Panc1 (cell line): Measurements from ENCODE around the gene HIGD1C. TPM values are rescaled to one million over a fixed set of nuclear protein-coding genes. Genes with fewer than 3 reads are reported as not detected.

ENCODE experiments used
- ATAC-seq: fragments of 200-7000 bp; cut with Tn5 transposase; 2 replicates; pipeline ENCODE4 v1.9.1; 2020; ENCODE audit warnings: mild to moderate bottlenecking, moderate library complexity
- BruUV-seq: library from RNA; stranded (reverse); fragments of 400-500 nt; replicated peaks from 2 replicates; lab custom pipeline; 2021; lab: Mats Ljungman, UMichigan
- CTCF ChIA-PET: fragments of 300-600 bp; sonication (Branson Sonifier 250); formaldehyde crosslinking; loops from one replicate; lab custom pipeline; 2022; ENCODE audit warnings: antibody characterized with exemption; lab: Charles Lee
- POLR2A ChIA-PET: fragments of 300-600 bp; sonication (Branson Sonifier 250); formaldehyde crosslinking; loops from one replicate; lab custom pipeline; 2022; ENCODE audit warnings: antibody characterized with exemption; lab: Charles Lee
- DNase-seq: peaks from one replicate; pipeline ENCODE4 v3.0.0-alpha.2; 2010; ENCODE audit warnings: low read depth, low spot score
- H3K27ac ChIP-seq: 2 replicates; pipeline ENCODE4 v1.5.1; 2011; ENCODE audit warnings: mild to moderate bottlenecking, low read length, inconsistent platforms
- H3K27me3 ChIP-seq: fragments of 200-500 bp; sonication (Bioruptor generic); 2 replicates; pipeline ENCODE4 v1.6.0; 2014; ENCODE audit warnings: low read length, inconsistent platforms; ENCODE audit not compliant: control insufficient read depth, insufficient read depth
- H3K36me3 ChIP-seq: fragments of 200-500 bp; sonication (Bioruptor generic); 2 replicates; pipeline ENCODE4 v1.5.1; 2014; ENCODE audit warnings: inconsistent platforms, mild to moderate bottlenecking, low read length, moderate library complexity; ENCODE audit not compliant: control insufficient read depth, insufficient read depth
- H3K4me1 ChIP-seq: 2 replicates; pipeline ENCODE4 v1.5.1; 2011; ENCODE audit warnings: inconsistent platforms, mild to moderate bottlenecking, low read length, moderate library complexity; ENCODE audit not compliant: control insufficient read depth, insufficient read depth
- H3K4me3 ChIP-seq, 2 experiments: 2 replicates each; pipeline ENCODE4 v1.5.1; 2011 to 2012; ENCODE audit warnings: low read depth in 2 of 2, low read length in 2 of 2, mild to moderate bottlenecking in 2 of 2, inconsistent platforms in 1 of 2, moderate library complexity in 1 of 2
- H3K9me3 ChIP-seq: fragments of 200-500 bp; sonication (Bioruptor generic); 2 replicates; pipeline ENCODE4 v1.5.1; 2014; ENCODE audit warnings: low read depth, mild to moderate bottlenecking, inconsistent platforms, low read length, moderate library complexity; ENCODE audit not compliant: control insufficient read depth, insufficient read depth
- CTCF ChIP-seq: fragments of 450-650 bp; IDR thresholded peaks from 2 replicates; pipeline ENCODE4 v1.5.1; 2017; ENCODE audit warnings: mild to moderate bottlenecking
- POLR2AphosphoS5 ChIP-seq: IDR thresholded peaks from 2 replicates; pipeline ENCODE4 v1.6.1; 2012; ENCODE audit warnings: mild to moderate bottlenecking, low read depth, low read length, moderate library complexity
- REST ChIP-seq, 2 experiments: IDR thresholded peaks; 2 replicates each; pipeline ENCODE4 v1.6.1; 2011 to 2012; ENCODE audit warnings: low read depth in 2 of 2, control low read depth in 1 of 2, low read length in 1 of 2, mild to moderate bottlenecking in 1 of 2, moderate library complexity in 1 of 2; ENCODE audit not compliant: insufficient read depth in 1 of 2
- SIN3A ChIP-seq: IDR thresholded peaks from 2 replicates; pipeline ENCODE4 v1.6.1; 2012; ENCODE audit warnings: low read depth, mild to moderate bottlenecking, low read length, moderate library complexity, borderline replicate concordance; ENCODE audit not compliant: insufficient read depth
- TCF7L2 ChIP-seq: IDR thresholded peaks from 2 replicates; pipeline ENCODE4 v1.6.1; 2011; ENCODE audit warnings: mild to moderate bottlenecking, low read depth, low read length, inconsistent platforms
- in situ Hi-C: cut with HindIII; loops from 2 replicates; pipeline ENCODE4 v1.10.0; 2016; ENCODE audit warnings: low sequenced_read_pairs, low pct_unique_long_range_greater_than_20kb
- intact Hi-C: fragments of 100-400 bp; cut with micrococcal nuclease; formaldehyde crosslinking; loops from one replicate; pipeline ENCODE4 v1.10.0; 2022; ENCODE audit not compliant: unreplicated experiment
- total RNA-seq: library from RNA; stranded (reverse); gene quantifications from one replicate; pipeline ENCODE4 v1.2.1, GENCODE V29; 2021; ENCODE audit not compliant: unreplicated experiment

HIGD1C gene
- total RNA-seq, 1 experiment from 2014 or later: not detected

GRCh38 chr12:50934981-50935807, 17.1 kb upstream of the HIGD1C start (continued):
- no peak for TF ChIP-seq POLR2AphosphoS5

DNA sequence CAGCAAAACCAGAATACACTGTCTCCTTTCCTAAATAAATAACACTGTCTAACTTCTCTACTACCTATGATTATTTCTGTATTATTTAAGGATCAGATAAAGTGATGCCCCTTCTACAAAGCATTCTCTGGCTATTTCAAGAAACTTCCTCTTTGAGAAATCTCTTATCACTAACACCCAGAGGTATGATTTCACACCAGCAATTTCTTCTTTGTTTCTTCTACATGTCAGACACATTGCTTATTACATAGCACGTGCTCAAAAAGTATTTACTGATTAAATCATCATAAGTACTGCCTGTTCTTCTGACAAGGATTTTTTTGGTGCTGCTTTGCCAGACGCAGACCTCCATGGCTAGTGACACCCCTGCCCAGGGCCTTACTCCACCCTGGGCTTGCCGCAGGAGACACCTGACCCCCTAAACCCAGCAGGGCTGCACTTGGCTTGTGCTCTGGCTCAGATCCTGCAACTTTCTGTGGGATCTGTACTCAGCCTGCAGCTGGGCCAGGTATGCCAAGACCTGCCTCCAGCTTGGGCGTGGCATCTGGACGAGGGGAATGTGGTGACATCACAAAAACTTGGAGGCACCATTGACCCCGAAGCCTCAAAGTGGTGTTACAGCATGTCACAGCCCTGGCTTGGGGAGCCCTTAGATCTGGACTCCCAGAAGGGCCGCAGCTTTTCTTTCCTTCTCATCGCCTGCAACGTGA, 15.4 kb upstream of the HIGD1C start:
- Histone ChIP-seq H3K27me3 (0 out of 2 replicates have a peak, but pooled peaks cover under 1% of the 10 kb centered on the region), H3K4me1 (no peaks in the 10 kb centered on the region), H3K36me3 (no peaks in the 10 kb centered on the region), H3K27ac (no peak overlapping the region), H3K9me3 (no peaks in the 10 kb centered on the region), H3K4me3 (no peak overlapping the region)
- intact Hi-C loops: no loop called here
- BruUV-seq: no TSS peak
- no peak for ATAC-seq
- ChIA-PET POLR2A (no interaction called here), CTCF (no interaction called here)
- no peak for DNase-seq
- in situ Hi-C loops: no loop called here
- no peak for TF ChIP-seq CTCF
- no peak for TF ChIP-seq TCF7L2
- TF ChIP-seq REST (IDR thresholded peaks at IDR 0.05; ENCODE audit: insufficient read depth in 1 of 2, low read depth in 2 of 2, low read length in 1 of 2): no peak
- no peak for TF ChIP-seq POLR2AphosphoS5
- TF ChIP-seq SIN3A: no peak

- in situ Hi-C loops (no loop called here), intact Hi-C loops (no loop called here)
- ATAC-seq: no peak
- Histone ChIP-seq H3K36me3 (no peaks in the 10 kb centered on the region), H3K27ac (no peak overlapping the region), H3K9me3 (no peaks in the 10 kb centered on the region), H3K4me1 (no peaks in the 10 kb centered on the region), H3K27me3 (no peaks in the 10 kb centered on the region), H3K4me3 (no peak overlapping the region)
- BruUV-seq: no TSS peak
- ChIA-PET POLR2A (interaction anchor here (0.5 kb wide), 1 partner anchor 145 kb away, joined by 4 read pairs; no protein-coding TSS in a partner anchor), CTCF (interaction anchor here (0.6 kb wide), 1 partner anchor 20 kb away, joined by 4 read pairs; no protein-coding TSS in a partner anchor)
- TF ChIP-seq SIN3A (no peak), CTCF (no peak), POLR2AphosphoS5 (no peak), REST (IDR thresholded peaks at IDR 0.05; ENCODE audit: insufficient read depth in 1 of 2, low read depth in 2 of 2, low read length in 1 of 2) (no peak), TCF7L2 (no peak)
- DNase-seq: no peak
Measured at GRCh38 chr12:50937653-50938052, 14.7 kb upstream of the HIGD1C start.
